Neural progenitor cell (in vitro differentiated cells): Measurements from ENCODE around the gene RSPH3. TPM values are rescaled to one million over a fixed set of nuclear protein-coding genes. Genes with fewer than 3 reads are reported as not detected.
"Not testable (repeated sequence)": the region's sequence is repeated elsewhere in the genome, so short reads cannot be mapped to it uniquely, and the experiment has no call there.

Source experiments
- DNase-seq: peaks from one replicate; pipeline ENCODE4 v3.0.0-alpha.2; 2016; ENCODE audit warnings: low spot score
- H2AFZ ChIP-seq: fragments of 200-600 bp; sonication (generic); replicated peaks from 2 replicates; pipeline ENCODE4 v1.6.1; 2016; ENCODE audit warnings: antibody characterized with exemption
- H3F3A ChIP-seq: fragments of 200-600 bp; sonication (generic); 2 replicates; pipeline ENCODE4 v1.6.1; 2016; ENCODE audit warnings: antibody characterized with exemption, low read depth
- H3K27ac ChIP-seq: fragments of 200-600 bp; sonication (generic); 2 replicates; pipeline ENCODE4 v1.5.1; 2016; ENCODE audit warnings: mild to moderate bottlenecking
- H3K27me3 ChIP-seq: fragments of 200-600 bp; sonication (generic); 2 replicates; pipeline ENCODE4 v1.6.1; 2016; ENCODE audit warnings: mild to moderate bottlenecking, moderate library complexity
- H3K36me3 ChIP-seq: fragments of 200-600 bp; sonication (generic); 2 replicates; pipeline ENCODE4 v1.5.1; 2016
- H3K4me1 ChIP-seq: fragments of 200-600 bp; sonication (generic); 2 replicates; pipeline ENCODE4 v1.6.1; 2016; ENCODE audit warnings: mixed run types
- H3K4me2 ChIP-seq: fragments of 200-600 bp; sonication (generic); 2 replicates; pipeline ENCODE4 v1.6.1; 2016
- H3K4me3 ChIP-seq: fragments of 200-600 bp; sonication (generic); 2 replicates; pipeline ENCODE4 v1.5.1; 2016
- H3K79me2 ChIP-seq: fragments of 200-600 bp; sonication (generic); 2 replicates; pipeline ENCODE4 v1.6.1; 2016; ENCODE audit warnings: low read depth
- H3K9ac ChIP-seq: fragments of 200-600 bp; sonication (generic); 2 replicates; pipeline ENCODE4 v1.6.1; 2016
- H3K9me3 ChIP-seq: fragments of 200-600 bp; sonication (generic); 2 replicates; pipeline ENCODE4 v1.5.1; 2016; ENCODE audit warnings: low read depth
- H4K20me1 ChIP-seq: fragments of 200-600 bp; sonication (generic); 2 replicates; pipeline ENCODE4 v1.6.1; 2016; ENCODE audit warnings: low read depth
- H3K27ac Mint-ChIP-seq: 3 replicates; pipeline ENCODE4 v1.8.0; 2021; ENCODE audit warnings: mixed read lengths
- H3K27me3 Mint-ChIP-seq: 2 replicates; pipeline ENCODE4 v1.8.0; 2022; ENCODE audit warnings: low read depth, mild to moderate bottlenecking, inconsistent platforms, moderate library complexity, mixed read lengths; ENCODE audit not compliant: insufficient read depth
- H3K36me3 Mint-ChIP-seq: 3 replicates; pipeline ENCODE4 v1.8.0; 2021; ENCODE audit warnings: mixed read lengths
- H3K4me1 Mint-ChIP-seq: 3 replicates; pipeline ENCODE4 v1.8.0; 2021; ENCODE audit warnings: mixed read lengths
- H3K4me3 Mint-ChIP-seq: 3 replicates; pipeline ENCODE4 v1.8.0; 2021; ENCODE audit warnings: mild to moderate bottlenecking, moderate library complexity, mixed read lengths
- H3K9me3 Mint-ChIP-seq: 3 replicates; pipeline ENCODE4 v1.8.0; 2020; ENCODE audit warnings: mixed read lengths
- CTCF ChIP-seq: fragments of 200-600 bp; sonication (generic); IDR thresholded peaks from 2 replicates; pipeline ENCODE4 v1.5.1; 2017; ENCODE audit warnings: antibody characterized with exemption, mild to moderate bottlenecking
- EZH2 ChIP-seq: fragments of 200-600 bp; sonication (generic); IDR thresholded peaks from 2 replicates; pipeline ENCODE4 v1.6.1; 2017; ENCODE audit warnings: antibody characterized with exemption, mild to moderate bottlenecking, moderate library complexity
- EZH2phosphoT487 ChIP-seq: fragments of 200-600 bp; sonication (generic); IDR thresholded peaks from 2 replicates; pipeline ENCODE4 v1.6.1; 2017; ENCODE audit warnings: antibody characterized with exemption
- total RNA-seq: library from RNA; depleted of rRNA; stranded (reverse); fragments of >200 nt; gene quantifications from 2 replicates; pipeline ENCODE4 v1.2.3, GENCODE V29; 2015; ENCODE audit warnings: low replicate concordance

Gene RSPH3
- total RNA-seq, 1 donor from 2014 or later: 3.6 TPM

DNA sequence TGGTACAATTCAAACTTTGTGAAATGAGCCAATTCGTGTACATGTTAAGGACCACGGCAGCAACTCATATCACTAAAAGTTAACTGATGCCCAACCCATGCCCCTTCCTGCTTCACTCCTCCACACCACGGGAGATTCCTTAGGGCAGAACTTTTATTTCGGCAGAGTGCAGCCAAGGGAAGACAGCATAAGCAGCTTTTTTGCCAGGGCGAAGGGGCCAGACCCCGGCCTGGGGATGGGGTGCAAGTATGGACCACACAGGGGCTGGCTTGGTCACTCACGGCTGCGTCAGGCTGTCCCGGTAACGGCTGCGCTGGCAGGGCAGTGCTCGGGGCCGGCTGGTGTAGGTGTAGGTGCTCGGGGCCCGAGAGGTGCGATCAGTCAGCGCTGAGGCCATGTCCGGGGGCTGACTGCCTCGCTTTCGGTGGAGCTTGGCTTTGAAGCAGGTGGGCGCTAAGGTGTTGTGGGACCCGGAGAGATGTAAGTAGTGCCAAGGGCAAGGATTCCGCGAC lies 792 bp downstream of the RSPH3 start:
- no peaks in the 10 kb centered on the region for H3K27me3 ChIP-seq

DNA sequence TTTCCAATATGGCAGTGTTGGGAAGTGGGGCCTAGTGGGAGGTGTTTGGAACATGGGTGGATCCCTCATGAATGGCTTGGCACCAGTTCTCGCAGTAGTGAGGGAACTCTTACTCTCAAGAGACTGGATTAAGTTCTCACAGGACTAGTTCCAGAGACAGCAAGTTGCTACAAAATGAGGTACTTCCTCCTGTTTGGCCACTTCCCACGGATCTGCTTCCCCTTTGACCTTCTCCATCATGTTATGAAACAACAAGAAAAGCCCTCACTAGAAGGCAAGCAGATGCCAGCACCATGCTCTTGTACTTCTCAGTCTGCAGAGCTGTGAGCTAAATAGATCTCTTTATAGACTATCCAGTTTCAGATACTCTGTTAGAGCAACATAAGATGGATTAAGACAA lies 3.1 kb downstream of the RSPH3 start:
- Mint-ChIP-seq H3K4me1 (peaks cover 8% of the 10 kb centered on the region), H3K27ac (no peak overlapping the region), H3K9me3 (peaks cover 15% of the 10 kb centered on the region), H3K36me3 (peaks cover 33% of the 10 kb centered on the region), H3K27me3 (no peaks in the 10 kb centered on the region), H3K4me3 (no peak overlapping the region)
- H3K36me3 ChIP-seq: no peaks in the 10 kb centered on the region
- no peak overlapping the region for H3K4me2 ChIP-seq
- TF ChIP-seq EZH2: no peak
- TF ChIP-seq CTCF: no peak
- no peak for TF ChIP-seq EZH2phosphoT487
- H3K4me1 ChIP-seq: peaks cover 4% of the 10 kb centered on the region
- no peaks in the 10 kb centered on the region for H4K20me1 ChIP-seq
- H3K4me3 ChIP-seq: no peak overlapping the region
- H2AFZ ChIP-seq: no peak overlapping the region
- H3K9me3 ChIP-seq: no peaks in the 10 kb centered on the region
- H3K27ac ChIP-seq: no peak overlapping the region
- H3K27me3 ChIP-seq: no peaks in the 10 kb centered on the region
- H3K9ac ChIP-seq: no peak overlapping the region
- peaks cover 7% of the 10 kb centered on the region for H3F3A ChIP-seq
- H3K79me2 ChIP-seq: peaks cover 3% of the 10 kb centered on the region
- no peak for DNase-seq

More for the DNA sequence above, 792 bp downstream of the RSPH3 start:
- Histone ChIP-seq H3K9ac (no peak overlapping the region), H3K27ac (no peak overlapping the region), H3K9me3 (no peaks in the 10 kb centered on the region), H3K36me3 (no peaks in the 10 kb centered on the region), H3K4me3 (peak overlapping the region; percentile 71), H3F3A (peaks cover 7% of the 10 kb centered on the region), H3K4me2 (peak overlapping the region; percentile 81), H2AFZ (peak overlapping the region; percentile 88), H3K4me1 (peaks cover 4% of the 10 kb centered on the region), H3K79me2 (peaks cover 3% of the 10 kb centered on the region), H4K20me1 (no peaks in the 10 kb centered on the region)
- TF ChIP-seq EZH2 (no peak), EZH2phosphoT487 (no peak), CTCF (no peak)
- H3K4me3 Mint-ChIP-seq: peak overlapping the region; percentile 95
- H3K27ac Mint-ChIP-seq: peak overlapping the region; percentile 72
- DNase-seq: no peak
- peaks cover 8% of the 10 kb centered on the region for H3K4me1 Mint-ChIP-seq
- H3K36me3 Mint-ChIP-seq: peaks cover 23% of the 10 kb centered on the region
- peaks cover 10% of the 10 kb centered on the region for H3K9me3 Mint-ChIP-seq
- H3K27me3 Mint-ChIP-seq: no peaks in the 10 kb centered on the region

GRCh38 chr6:158993639-158994038 lies 6.4 kb downstream of the RSPH3 start:
- Histone ChIP-seq H3K27me3 (no peaks in the 10 kb centered on the region), H2AFZ (no peak overlapping the region), H3K4me3 (no peak overlapping the region), H3K9me3 (no peaks in the 10 kb centered on the region), H3F3A (no peaks in the 10 kb centered on the region), H3K36me3 (no peaks in the 10 kb centered on the region), H3K4me2 (no peak overlapping the region), H3K9ac (no peak overlapping the region), H3K79me2 (no peaks in the 10 kb centered on the region), H4K20me1 (no peaks in the 10 kb centered on the region), H3K4me1 (no peaks in the 10 kb centered on the region), H3K27ac (no peak overlapping the region)
- no peak overlapping the region for H3K27ac Mint-ChIP-seq
- DNase-seq: no peak
- no peak for TF ChIP-seq EZH2phosphoT487
- H3K4me3 Mint-ChIP-seq: no peak overlapping the region
- peaks cover 49% of the 10 kb centered on the region for H3K36me3 Mint-ChIP-seq
- H3K4me1 Mint-ChIP-seq: no peaks in the 10 kb centered on the region
- H3K27me3 Mint-ChIP-seq: no peaks in the 10 kb centered on the region
- H3K9me3 Mint-ChIP-seq: peaks cover 39% of the 10 kb centered on the region

DNA sequence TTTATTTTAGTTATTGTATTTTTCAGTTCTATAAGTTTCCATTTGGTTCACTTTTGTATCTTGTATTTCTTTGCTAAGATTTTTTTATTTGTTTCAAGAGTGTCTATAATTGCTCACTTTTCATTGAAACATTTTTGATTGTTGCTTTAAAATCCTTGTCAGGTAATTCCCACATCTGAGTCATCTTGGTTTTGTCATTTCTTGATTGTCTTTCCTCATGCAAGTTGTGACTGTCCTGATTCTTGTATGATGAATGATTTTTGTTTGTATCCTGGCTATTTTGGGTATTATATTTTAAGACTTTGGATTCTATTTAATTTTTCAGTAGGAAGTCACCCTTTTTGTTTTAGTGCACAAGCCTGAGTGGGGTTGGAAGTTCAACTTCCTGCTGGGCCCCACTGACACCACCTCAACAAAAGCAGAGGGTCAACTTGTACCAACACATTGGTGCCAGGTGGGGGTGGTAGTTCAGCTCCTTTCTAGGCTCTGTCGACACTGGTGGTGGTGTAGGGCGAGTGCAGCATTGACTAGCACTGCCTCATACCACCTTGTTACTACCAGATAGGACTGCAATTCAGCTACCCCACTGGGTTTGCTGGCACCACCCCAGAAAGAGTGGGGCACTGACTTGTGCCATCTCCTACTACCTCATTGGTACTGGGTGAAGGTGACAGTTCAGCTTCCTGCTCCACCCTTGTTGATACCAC lies 8.8 kb downstream of the RSPH3 start:
- Mint-ChIP-seq H3K9me3 (peaks cover 41% of the 10 kb centered on the region), H3K27ac (no peak overlapping the region), H3K4me3 (no peak overlapping the region), H3K36me3 (peaks cover 42% of the 10 kb centered on the region), H3K4me1 (no peaks in the 10 kb centered on the region), H3K27me3 (no peaks in the 10 kb centered on the region)
- no peaks in the 10 kb centered on the region for H3K9me3 ChIP-seq
- no peak overlapping the region for H3K9ac ChIP-seq
- H3K4me3 ChIP-seq: no peak overlapping the region
- no peak overlapping the region for H2AFZ ChIP-seq
- no peaks in the 10 kb centered on the region for H4K20me1 ChIP-seq
- H3K27ac ChIP-seq: no peak overlapping the region
- TF ChIP-seq CTCF: no peak
- H3F3A ChIP-seq: no peaks in the 10 kb centered on the region
- H3K36me3 ChIP-seq: no peaks in the 10 kb centered on the region
- no peak overlapping the region for H3K4me2 ChIP-seq
- H3K27me3 ChIP-seq: no peaks in the 10 kb centered on the region
- no peak for DNase-seq
- H3K79me2 ChIP-seq: no peaks in the 10 kb centered on the region
- H3K4me1 ChIP-seq: no peaks in the 10 kb centered on the region

DNA sequence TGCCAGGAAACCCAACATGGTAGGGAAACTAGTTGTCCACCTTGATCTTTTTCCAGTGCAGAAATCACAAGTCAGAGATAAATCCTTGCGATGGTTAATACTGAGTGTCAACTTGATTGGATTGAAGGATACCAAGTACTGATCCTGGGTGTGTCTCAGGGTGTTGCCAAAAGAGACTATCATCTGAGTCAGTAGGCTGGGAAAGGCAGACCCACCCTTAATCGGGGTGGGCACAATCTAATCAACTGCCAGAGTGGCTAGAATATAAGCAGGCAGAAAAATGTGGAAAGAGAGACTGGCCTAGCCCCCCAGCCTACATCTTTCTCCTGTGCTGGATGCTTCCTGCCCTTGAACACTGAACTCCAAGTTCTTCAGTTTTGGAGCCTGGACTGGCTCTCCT lies 10.3 kb downstream of the RSPH3 start:
- not testable (repeated sequence) for H3K4me3 ChIP-seq, H3F3A ChIP-seq, DNase-seq, H3K79me2 ChIP-seq, H4K20me1 ChIP-seq, H3K4me1 Mint-ChIP-seq, H3K4me2 ChIP-seq, H3K4me1 ChIP-seq, H3K9ac ChIP-seq, H2AFZ ChIP-seq, H3K9me3 ChIP-seq, H3K27ac ChIP-seq, H3K27me3 ChIP-seq, H3K27ac Mint-ChIP-seq, H3K4me3 Mint-ChIP-seq, H3K27me3 Mint-ChIP-seq, H3K36me3 ChIP-seq
- H3K36me3 Mint-ChIP-seq: peaks cover 44% of the 10 kb centered on the region
- H3K9me3 Mint-ChIP-seq: peaks cover 38% of the 10 kb centered on the region
